IPS-NIHi11 (cell line): ENCODE data around the gene GNB1L.

Experiments used
- DNase-seq: peaks from one replicate; pipeline ENCODE4 v3.0.0; 2012; ENCODE audit warnings: mixed read lengths, low spot score

Gene GNB1L

DNA sequence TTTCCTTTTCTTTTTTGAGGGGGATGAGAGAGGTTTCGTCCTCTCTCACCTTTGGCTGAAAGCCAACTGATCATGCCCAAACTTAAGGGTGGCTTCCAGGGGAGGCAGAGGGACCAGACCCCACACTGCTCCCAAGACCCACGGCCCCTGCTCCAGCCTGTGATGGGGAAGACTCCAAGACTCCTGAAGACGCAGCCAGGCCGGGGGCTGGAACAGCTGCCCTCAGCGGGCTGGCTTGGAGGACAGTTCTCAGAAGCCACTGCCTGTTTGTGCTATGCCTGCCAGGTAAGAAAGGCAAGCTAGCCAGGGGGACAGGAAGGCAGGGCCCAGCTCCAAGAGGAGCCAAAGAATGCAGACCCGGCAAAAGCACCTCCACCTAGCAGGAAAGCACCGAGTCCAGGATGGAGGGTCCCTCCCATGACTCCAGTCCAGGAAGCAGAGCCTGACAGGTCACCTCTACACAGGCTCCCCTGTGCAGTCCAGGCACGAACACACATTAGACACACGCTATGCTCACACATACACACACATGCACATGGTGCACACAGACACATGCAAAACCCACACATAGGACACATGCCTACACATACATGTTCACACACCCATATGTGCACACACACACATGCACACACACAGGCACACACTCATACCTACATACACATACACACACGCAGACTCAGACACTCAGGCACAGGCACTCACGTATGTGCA lies 31.3 kb downstream of the GNB1L start:
- peak; percentile 17 for DNase-seq

DNA sequence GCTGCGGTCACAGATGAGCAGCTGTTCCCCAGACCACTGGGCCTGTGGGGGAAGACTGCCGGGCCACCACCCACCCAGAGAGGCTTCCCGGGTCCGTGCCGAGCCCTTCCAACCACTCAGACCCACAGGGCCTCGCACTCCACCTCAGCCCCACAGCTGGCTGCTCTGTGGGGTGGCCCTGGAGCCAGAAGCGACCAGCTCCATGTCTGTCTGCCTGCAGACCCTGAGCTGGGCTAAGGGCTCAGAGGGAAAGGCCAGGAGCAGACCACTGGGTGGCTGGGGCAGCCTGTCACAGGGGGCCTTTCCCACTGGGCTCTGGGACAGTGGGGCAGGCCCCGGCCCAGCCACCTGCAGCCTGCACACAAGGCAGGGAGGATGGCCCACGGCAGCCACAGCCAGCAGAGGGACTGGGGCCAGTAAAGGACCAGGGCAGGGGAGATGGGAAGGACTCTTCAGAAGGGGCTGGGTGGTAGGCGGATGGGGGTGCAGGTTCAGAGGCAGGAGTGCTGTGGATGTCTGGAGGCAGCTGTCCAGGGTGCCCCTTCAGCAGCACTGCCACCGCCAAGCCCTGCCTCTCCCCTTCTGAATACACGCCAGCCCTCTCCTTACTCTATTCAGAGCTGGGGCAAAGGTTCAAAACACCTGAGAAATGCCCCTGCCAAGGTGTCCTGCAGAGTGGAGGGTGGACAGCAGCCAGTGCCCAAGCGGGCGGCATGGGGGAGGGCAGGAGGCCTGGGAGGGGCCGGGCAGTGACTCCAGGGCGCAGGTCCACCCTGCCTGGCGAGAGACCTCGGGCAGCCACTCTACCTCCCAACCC lies 32.2 kb downstream of the GNB1L start:
- DNase-seq: peak; percentile 34

DNA sequence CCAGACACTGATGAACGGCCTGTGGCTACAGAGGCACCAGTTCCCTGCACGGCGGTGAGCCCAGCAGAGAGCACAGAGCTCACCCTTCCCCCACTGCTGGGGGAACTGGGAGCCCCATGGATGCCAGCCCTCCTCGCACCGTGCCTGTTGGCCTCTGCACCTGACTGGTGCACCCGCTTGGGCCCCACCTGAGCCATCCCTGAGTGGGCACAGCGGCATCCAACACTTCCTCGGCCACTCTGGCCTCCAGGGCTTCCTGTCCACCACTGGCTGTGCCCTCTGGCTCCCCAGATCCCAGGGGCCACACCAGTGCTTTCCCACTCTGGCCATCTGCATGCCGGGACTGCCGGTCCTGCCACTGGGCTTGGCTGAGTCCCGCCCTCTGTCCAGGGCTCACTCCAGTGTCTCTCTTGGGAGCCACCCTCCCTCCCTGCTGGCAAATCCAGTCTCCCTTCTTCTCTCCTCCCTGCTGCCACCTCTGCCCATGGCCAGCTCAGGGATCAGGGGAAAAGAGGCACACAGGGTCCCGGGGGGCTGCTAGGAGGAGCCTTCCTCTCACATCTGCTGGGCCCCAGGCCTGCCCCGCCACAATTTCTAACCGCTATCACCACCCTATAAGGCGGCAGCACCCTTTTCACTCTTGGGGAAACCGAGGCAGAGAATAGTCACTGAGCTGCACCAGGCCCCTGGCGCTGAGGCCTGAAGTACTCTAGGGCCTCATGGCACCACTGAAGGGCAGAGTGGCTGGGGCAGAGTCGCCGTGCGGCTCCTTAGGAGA lies 33.0 kb downstream of the GNB1L start:
- DNase-seq: peak; percentile 13

DNA sequence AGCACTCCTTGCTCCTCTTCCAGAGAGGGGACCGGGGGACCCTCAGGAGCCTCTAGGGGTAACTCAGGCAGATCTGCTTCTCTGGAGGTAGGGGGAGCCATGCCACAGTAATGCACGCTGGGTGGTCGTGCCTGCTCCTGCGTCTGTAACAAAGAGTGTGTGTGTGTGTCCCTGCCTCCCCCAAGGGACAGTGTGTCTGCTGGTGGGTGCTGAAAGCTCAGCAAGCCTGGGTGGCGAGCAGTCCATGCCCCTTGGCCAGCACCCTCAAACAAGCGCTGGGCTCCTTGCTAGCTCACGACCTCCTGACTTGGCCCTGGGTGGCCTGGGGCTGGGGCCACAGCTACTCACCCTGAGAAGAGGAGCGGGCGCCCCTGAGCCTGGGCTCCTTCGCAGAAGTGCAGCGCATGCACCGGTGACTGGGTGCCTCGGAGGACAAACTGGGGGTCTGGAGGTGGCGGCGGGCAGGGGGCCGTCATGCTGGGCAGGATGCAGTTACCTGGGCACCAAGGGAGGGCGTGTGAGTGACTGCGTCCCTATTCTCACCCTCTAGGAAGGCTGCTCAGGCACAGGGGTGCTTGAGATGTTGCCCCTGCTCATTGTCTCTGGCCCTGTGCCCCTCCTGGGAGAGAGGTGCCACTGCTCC lies 33.7 kb downstream of the GNB1L start:
- DNase-seq: peak; percentile 60

DNA sequence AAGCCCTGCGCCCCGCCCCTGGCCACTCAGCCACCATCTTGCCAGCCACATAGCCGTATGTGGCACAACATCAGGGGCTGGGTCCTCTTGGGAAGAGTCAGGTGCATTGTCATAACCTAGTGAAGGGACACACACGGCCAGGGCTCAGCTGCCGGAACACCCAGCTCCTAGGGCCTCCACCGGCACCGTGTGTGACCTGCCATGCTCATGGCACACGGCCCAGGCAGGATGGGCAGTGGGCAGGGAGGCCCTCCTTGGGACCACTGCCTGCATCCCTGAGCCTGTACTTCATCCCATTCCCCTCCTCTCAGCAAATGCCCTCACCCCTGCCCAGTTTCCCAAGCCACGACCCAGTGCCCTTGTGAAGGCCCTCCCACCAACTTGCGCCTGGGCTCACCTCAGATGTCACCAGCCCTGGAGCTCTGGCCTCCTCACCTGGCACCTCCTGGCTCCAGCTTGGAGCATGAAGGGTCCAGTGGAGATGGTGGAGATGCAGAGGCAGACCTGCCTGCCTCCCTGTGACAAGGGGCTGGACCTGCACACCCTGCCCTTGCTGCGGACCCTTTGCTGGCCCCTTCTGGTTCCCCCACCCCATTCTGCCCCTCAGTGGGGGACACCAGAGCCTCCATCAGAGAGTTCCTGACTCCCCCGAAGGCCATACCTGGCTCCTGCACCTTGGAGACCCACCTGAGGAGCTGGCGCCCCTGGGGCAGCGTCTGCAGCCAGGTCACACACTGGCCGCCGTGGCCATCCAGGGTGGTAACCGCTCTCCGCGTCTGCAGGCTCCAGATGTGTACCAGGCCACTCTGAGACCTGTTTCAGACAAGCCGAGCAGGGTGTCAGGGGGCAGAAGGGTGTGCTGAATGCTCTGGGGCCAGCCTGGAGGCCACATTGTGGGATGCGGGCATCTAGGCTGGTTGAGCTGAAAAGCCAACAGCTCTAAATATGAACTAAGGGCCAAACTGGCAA lies 34.5 kb downstream of the GNB1L start:
- DNase-seq: peak; percentile 8

DNA sequence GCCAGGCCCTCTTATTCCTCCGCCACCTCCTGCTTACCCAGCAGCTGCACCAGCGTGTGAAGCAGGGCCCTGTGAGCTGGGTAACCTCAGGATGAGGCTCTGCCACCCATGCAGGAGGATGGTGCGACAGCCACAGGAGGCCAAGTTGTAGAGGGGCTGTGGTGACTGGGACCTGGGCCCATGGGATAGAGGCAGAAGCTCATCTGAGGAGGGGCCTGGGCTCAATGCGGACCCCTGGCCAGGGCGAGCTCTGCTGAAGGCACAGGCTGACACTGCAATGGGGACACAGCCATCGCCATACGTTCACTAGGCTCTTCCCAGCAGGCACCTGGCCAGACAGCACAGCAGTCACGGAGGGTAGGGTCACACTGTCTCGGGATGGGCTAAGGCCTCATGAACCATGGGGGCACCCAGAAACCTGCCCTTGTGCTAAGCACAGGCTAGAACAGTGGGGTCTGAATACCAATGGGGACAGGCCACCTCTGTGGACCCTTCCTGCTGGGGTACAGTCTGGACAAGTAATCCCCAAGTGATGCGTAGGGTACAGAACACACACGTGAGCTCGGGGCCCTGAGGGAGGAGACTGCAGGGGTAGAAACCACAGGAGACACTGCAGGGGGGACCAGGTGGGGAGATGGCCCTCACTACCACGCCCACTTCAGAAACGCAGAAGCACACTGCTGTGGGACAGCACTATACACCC lies 35.3 kb downstream of the GNB1L start:
- DNase-seq: no peak

DNA sequence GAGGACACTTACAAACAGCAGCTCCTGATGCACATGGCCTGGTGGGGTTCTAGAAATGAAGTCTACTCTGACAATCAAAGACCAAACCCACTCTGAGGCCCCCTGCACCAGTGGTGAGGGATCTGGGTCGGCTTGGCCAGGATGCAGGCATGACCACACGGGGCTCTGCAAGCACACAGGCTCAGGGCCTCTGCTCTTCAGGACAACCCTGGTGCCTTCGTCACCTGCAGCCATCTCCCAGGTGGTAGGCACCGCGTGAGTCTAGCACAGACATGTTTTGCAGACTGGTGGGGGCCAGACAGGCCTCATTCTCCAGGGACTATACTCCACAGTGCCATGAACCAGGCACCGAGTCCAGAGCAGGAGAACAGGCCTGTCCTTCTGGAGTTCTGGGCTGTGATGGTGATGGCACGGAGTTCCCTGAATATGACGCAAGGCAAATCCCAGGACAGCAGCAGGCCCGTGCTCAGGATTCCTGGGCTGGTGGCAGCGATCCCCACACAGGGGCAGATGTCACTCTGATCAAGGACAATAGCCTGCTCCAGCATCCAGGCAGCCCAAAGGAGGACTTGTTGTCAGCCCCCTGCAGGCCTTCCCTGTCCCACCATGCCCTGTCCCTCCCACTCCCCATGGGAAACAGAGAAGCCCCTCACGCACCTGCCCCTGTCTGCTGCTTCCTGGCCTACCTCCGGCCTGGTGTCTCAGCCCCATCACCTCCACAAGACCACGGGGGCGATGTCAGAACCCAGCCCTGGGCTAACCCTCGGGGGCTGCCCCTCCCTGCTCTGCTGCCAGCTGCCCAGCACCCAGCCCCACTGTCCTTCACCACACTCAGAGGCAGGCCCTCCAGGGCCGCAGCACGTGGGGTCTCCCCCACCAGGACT lies 36.1 kb downstream of the GNB1L start:
- peak; percentile 11 for DNase-seq

DNA sequence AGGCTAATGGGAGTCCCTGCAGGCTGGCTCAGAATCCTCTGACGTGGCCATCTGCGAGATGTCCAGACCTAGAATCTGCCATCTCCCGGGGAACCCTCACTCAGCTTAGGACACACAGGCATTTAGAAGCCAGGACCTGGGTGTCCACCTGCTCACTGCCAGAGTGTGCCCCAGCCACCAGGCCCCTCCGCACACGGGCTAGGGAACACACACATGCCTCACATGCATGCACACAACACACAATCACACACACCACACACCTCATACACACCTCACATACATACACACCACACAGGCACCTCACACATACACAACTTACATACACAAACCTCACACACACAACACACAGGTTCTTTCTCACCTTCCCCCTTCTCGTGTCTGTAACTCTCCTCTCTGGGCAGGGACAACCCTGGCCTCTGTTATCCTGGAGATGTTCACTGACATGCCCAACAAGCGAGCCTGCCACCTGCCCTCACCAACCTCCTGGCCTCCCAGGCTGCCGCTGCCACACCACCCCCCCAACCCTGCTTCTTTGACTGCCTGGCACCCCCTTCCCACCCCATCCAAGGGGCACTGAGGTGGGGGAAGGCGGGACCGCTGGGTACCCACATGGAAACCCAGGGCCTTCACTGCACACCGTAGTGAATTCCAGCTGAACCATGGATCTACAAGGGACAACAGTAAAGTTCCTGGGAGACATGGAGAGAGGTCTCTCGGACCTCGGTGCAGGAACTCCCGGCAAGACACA lies 38.1 kb downstream of the GNB1L start:
- DNase-seq: no peak

DNA sequence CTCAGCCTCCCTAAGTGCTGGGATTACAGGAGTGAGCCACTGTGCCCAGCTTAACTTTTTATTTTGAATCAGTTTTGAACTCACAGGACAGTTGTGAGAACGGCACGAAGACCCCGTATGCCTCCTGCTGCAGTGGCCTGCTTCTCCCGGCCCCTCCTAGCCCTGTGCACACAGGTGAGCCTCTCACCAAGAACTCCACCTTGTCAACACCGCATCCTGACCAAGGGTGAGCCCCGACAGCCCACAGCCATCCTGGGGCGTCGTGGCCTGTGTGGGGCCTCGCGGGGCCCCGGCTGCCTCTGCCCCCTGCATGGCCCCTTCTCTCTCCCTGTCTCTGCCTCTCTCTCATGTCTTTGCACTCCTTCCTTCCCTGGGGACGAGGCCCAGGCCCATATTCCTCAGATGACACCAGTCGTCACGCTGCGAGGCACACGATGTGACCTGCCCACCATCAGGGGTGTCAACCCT lies 38.8 kb downstream of the GNB1L start:
- DNase-seq: no peak

DNA sequence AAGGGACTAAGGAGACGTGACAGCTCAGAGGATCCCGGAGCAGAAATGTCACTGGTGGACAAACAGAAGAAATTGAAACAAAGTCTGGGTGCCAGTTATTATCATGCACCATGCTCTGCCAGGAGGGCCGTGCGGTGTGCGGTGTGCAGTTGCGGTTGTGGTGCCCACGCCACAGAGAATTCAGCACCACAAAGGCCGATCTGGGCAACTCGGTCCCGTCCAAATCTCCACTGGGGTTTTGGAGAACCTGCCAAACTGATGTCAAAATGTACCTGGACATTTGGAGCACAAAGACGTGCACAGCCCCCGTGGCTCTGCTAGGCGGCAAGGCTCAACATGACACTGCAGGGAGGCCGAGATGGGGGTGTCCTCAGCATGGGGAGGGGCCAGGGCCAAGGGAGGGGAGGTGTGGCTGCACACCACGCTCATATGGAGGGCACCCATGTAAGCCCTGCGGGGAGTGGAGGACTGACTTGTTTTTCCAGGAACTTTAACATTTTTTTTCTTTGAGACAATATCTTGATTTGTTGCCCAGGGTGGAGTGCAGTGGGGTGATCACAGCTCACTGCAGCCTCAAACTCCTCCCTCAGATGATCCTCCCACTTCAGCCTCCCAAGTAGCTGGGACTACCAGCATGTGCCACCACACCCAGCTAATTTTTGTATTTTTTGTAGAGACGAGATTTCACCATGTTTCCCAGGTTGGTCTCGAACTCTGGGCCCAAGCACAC lies 39.4 kb downstream of the GNB1L start:
- no peak for DNase-seq

DNA sequence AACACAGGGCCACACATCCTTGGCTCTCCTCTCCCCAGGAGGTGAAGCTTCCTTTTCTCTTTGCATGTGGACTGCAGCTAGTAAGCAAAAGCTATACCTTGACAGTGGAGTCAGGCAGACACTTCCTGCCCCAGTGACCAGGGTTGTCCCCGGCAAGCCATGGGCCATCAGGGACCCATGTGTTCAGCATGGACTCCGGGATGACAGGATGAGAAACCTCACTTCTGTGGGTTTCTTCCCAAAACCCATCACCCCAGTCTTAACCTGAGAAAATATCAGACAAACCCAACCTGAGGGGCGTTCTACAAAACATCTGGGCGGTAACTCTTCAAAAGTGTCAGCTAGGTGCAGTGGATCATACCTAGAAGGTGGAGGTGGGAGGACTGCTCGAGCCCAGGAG lies 40.2 kb downstream of the GNB1L start:
- no peak for DNase-seq

DNA sequence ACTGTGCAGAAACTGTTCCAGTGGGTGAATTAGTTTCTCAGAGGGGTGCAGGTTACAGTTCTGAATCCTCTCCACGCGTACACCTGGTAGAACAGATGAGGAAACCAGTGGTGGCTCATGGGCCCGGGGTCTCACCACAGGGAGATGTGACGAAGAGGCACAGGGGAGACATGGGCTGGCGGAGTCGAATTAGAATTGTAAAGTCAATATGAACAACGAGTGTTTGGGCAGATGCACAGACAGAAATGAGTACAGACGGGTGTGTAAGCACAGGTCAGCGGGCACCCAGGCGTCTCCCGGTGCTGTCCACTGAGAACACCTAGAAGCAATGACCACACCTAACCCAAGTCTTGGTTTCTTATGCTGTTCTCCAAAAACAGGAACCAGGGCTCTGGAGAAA lies 41.8 kb downstream of the GNB1L start:
- DNase-seq: no peak

DNA sequence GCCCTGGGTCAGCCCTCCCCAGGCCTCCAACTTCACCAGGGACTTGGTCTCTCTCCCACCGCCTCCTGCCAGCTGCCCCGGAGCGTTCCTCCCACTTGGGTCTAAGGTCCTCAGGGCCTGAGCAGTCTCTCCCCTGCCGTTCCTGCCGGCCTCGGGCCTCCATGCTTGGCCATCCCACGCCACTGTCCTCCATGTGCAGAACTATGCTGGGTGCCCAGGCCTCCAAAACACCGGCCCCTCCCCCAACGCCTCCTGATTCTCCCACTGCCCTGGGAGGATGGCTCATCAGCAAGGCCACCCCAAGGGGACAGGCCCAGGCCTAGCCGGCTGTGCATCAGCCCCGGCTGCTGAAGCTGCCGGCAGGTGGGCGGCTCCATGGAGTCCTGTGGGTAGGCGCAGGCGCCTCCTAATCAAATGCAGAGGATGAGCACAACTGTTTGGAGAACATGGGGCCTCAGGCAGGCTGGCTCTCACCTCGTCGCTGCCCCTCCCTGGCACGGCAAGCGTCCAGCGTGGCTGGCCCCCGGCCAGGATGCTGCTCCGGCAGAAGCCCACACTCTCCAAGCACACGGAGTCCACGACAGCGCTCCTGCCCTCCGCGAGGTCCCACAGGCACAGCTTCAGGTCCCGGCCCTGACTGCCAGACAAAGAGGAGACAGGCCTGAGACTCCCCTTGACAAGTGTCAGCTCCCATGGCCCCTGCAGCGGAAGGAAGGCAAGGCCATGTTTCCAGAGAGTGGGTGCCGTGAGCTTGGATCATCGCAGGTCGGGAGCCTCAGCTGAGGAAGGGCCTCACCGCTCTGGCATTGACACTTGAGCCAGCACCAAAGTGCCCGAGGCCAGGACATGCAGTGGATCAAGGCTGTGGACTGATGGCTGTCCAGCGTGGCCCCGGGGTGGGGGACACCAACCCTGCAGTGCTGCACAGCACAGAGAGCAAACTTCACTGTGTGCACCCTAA lies 42.6 kb downstream of the GNB1L start:
- DNase-seq: no peak

DNA sequence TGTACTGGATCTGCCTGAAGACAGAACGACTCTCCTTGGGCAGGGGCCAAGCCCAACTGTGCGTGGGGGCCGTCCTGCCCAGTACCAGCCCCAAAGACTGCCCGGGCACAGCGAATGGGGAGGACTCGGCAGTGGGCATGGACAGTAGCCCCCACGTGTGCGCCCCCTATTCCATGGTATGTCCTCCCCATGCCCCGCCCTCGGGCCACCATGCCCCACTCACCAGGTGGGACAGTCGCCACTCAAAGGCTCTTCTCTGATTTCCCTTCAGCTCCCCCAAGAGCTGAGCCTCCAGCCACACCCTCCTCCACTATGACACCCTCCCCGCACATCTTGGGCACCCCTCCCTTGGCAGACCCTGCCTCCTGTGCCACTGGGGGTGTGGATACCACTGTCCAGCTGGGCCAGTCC lies 43.5 kb downstream of the GNB1L start:
- DNase-seq: no peak

DNA sequence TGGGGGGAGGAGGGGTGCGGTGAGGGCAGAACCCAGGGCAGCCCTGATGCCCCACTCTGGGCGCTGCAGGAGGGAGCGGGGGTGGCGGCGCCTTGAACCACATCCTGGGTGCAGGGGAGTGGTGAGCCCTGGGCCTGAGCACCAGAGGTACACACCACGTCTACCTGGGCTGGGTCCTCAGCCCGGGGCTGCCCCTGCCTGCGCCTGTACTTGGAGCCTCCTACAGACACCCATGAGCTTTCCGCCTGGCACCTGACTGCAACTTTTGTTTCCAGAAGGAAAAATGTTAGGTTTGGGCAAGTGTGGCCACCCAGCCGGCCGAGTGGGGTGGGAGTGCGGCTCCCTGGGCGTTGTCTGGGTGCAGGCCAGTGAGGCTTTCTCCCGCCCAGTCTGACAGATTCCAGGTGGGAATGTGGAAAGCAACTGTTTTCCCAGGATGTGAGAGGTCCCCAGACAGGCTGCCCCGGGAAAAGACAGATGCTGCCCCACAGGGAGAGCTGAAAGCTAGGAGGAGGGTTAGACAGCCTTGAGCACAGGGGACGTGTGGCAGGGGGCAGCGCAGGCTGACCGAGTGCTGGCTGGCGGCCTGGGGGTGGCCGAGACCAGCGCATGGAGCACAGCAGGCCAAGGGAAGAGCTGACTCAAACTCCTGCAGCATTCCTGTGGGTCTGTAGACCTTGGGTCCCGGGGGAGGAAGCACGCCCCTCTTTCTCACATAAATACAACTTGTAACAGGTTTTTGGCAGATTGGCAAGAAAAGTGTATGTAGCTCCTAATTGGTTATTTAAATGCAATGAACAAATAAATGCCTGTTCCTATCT lies 44.1 kb downstream of the GNB1L start:
- DNase-seq: peak; percentile 66

DNA sequence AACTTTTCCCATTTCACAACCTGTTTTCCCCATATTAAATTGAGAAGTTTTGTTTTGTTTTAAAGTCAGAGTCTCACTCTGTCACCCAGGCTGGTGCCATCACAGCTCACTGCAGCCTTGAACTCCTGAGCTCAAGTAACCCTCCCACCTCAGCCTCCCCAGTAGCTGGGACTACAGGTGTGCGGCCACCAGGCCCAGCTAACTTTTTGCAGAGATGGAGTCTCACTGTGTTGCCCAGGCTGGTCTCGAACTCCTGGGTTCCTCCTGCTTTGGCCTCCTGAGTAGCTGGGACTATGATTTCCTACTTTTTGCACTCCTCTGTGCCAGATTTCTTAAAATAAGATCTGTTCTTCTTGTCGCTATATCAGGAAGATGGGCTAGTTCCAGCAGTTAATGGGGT lies 44.9 kb downstream of the GNB1L start:
- DNase-seq: no peak
